HG03342 (cell line): ENCODE results near the gene MAVS.

Source experiments
- ATAC-seq: cut with Tn5 transposase; IDR thresholded peaks from one replicate; pipeline ENCODE4 v1.9.1; 2021; ENCODE audit warnings: mild to moderate bottlenecking, moderate library complexity; ENCODE audit not compliant: unreplicated experiment

Gene MAVS

GRCh38 chr20:3846740-3847428 lies at the start of gene MAVS:
Gene MAVS (plus strand): TSS chr20:3846834. CDS start chr20:3854625, 7,791 bp downstream.
- peak; percentile 88 for ATAC-seq

- ATAC-seq, result no peak
Observed at GRCh38 chr20:3797226-3797545, 49.4 kb upstream of the MAVS start.

- ATAC-seq, result no peak
Observed at GRCh38 chr20:3797592-3798372, 48.9 kb upstream of the MAVS start.

- no peak for ATAC-seq
Observed at GRCh38 chr20:3798373-3798768, 48.3 kb upstream of the MAVS start.

- ATAC-seq, result no peak
Observed at GRCh38 chr20:3798908-3799248, 47.8 kb upstream of the MAVS start.

GRCh38 chr20:3800256-3800877 lies 46.3 kb upstream of the MAVS start:
- ATAC-seq, result no peak

GRCh38 chr20:3800878-3801260 lies 45.8 kb upstream of the MAVS start:
- no peak for ATAC-seq

GRCh38 chr20:3801299-3801698 lies 45.3 kb upstream of the MAVS start:
- ATAC-seq, result no peak

- no peak for ATAC-seq
Observed at GRCh38 chr20:3801846-3802245, 44.8 kb upstream of the MAVS start.

- ATAC-seq, result no peak
Observed at GRCh38 chr20:3802524-3803239, 44.0 kb upstream of the MAVS start.

GRCh38 chr20:3803289-3803688 lies 43.3 kb upstream of the MAVS start:
- no peak for ATAC-seq

- ATAC-seq, result no peak
Observed at GRCh38 chr20:3803854-3804253, 42.8 kb upstream of the MAVS start.

- no peak for ATAC-seq
Observed at GRCh38 chr20:3804254-3804751, 42.3 kb upstream of the MAVS start.

GRCh38 chr20:3804781-3805180 lies 41.9 kb upstream of the MAVS start:
- ATAC-seq, result no peak

GRCh38 chr20:3808544-3808943 lies 38.1 kb upstream of the MAVS start:
- ATAC-seq, result no peak

GRCh38 chr20:3811467-3812258 lies 35.0 kb upstream of the MAVS start:
- ATAC-seq, result peak; percentile 55

- no peak for ATAC-seq
Observed at GRCh38 chr20:3812259-3812681, 34.4 kb upstream of the MAVS start.

- ATAC-seq, result no peak
Observed at GRCh38 chr20:3812975-3813847, 33.4 kb upstream of the MAVS start.

- ATAC-seq, result no peak
Observed at GRCh38 chr20:3813848-3814581, 32.6 kb upstream of the MAVS start.
